SK-N-SH treated with all-trans-retinoic acid at 6 μM for 48 hours (cell line): Measurements from ENCODE around the gene AMPD3.
A peak's percentile ranks its signal among the peaks of the same experiment; 100 is the strongest.

Experiments used
- ATAC-seq: fragments of 200-7000 bp; cut with Tn5 transposase; 3 replicates; pipeline ENCODE4 v1.9.1; 2020; ENCODE audit warnings: mild to moderate bottlenecking, moderate library complexity
- ARNTL ChIP-seq: fragments of 450-650 bp; formaldehyde crosslinking; IDR thresholded peaks from 2 replicates; pipeline ENCODE4 v1.5.0; 2020; ENCODE audit warnings: low read depth, mild to moderate bottlenecking, moderate library complexity, borderline replicate concordance
- BACH2 ChIP-seq: fragments of 250-450 bp; sonication (Bioruptor Pico); IDR thresholded peaks from 2 replicates; pipeline ENCODE4 v1.9.0; 2021; ENCODE audit warnings: mild to moderate bottlenecking, borderline replicate concordance
- CREB5 ChIP-seq: fragments of 250-450 bp; sonication (Bioruptor Pico); IDR thresholded peaks from 2 replicates; pipeline ENCODE4 v1.5.1; 2020; ENCODE audit warnings: low read depth, mild to moderate bottlenecking, moderate library complexity
- CSDC2 ChIP-seq: fragments of 250-450 bp; sonication (Bioruptor Pico); IDR thresholded peaks from 2 replicates; pipeline ENCODE4 v1.5.0; 2020; ENCODE audit warnings: mild to moderate bottlenecking, moderate library complexity
- ISL1 ChIP-seq: fragments of 250-450 bp; sonication (Bioruptor Pico); IDR thresholded peaks from 2 replicates; pipeline ENCODE4 v2.1.2; 2022; ENCODE audit warnings: mild to moderate bottlenecking, moderate library complexity
- PPARA ChIP-seq: fragments of 250-450 bp; sonication (Bioruptor Pico); IDR thresholded peaks from 2 replicates; pipeline ENCODE4 v1.5.0; 2020; ENCODE audit warnings: mild to moderate bottlenecking, borderline replicate concordance
- RARB ChIP-seq: fragments of 250-450 bp; sonication (Bioruptor Pico); IDR thresholded peaks from 2 replicates; pipeline ENCODE4 v1.8.0; 2021; ENCODE audit warnings: mild to moderate bottlenecking, moderate library complexity
- SNAI2 ChIP-seq: fragments of 250-450 bp; sonication (Bioruptor Pico); IDR thresholded peaks from 2 replicates; pipeline ENCODE4 v1.5.0; 2020; ENCODE audit warnings: mild to moderate bottlenecking, moderate library complexity
- TCF4 ChIP-seq: fragments of 250-450 bp; sonication (Bioruptor Pico); IDR thresholded peaks from 2 replicates; pipeline ENCODE4 v1.8.0; 2021; ENCODE audit warnings: mild to moderate bottlenecking, moderate library complexity, borderline replicate concordance
- TSHZ2 ChIP-seq: fragments of 250-450 bp; sonication (Bioruptor Pico); IDR thresholded peaks from 2 replicates; pipeline ENCODE4 v1.5.0; 2020; ENCODE audit warnings: mild to moderate bottlenecking, moderate library complexity
- ZC3H10 ChIP-seq: fragments of 250-450 bp; sonication (Bioruptor Pico); IDR thresholded peaks from 2 replicates; pipeline ENCODE4 v1.5.1; 2021; ENCODE audit warnings: mild to moderate bottlenecking, moderate library complexity
- ZFP3 ChIP-seq: fragments of 250-450 bp; sonication (Bioruptor Pico); IDR thresholded peaks from 2 replicates; pipeline ENCODE4 v1.5.0; 2020; ENCODE audit warnings: mild to moderate bottlenecking, moderate library complexity
- ZFP30 ChIP-seq: fragments of 450-650 bp; formaldehyde crosslinking; IDR thresholded peaks from 2 replicates; pipeline ENCODE4 v1.5.0; 2022; ENCODE audit warnings: mild to moderate bottlenecking, moderate library complexity
- ZNF565 ChIP-seq: fragments of 450-650 bp; formaldehyde crosslinking; conservative IDR thresholded peaks from 2 replicates; pipeline ENCODE4 v1.5.0; 2020; ENCODE audit warnings: low read depth, mild to moderate bottlenecking, moderate library complexity
- ZNF70 ChIP-seq: fragments of 450-650 bp; formaldehyde crosslinking; IDR thresholded peaks from 2 replicates; pipeline ENCODE4 v1.5.0; 2020; ENCODE audit warnings: mild to moderate bottlenecking, moderate library complexity
- ZNF8 ChIP-seq: fragments of 450-650 bp; formaldehyde crosslinking; IDR thresholded peaks from 2 replicates; pipeline ENCODE4 v1.5.0; 2020; ENCODE audit warnings: mild to moderate bottlenecking, moderate library complexity
- TF ChIP-seq, protein P1 (sequence below): fragments of 250-450 bp; sonication (Bioruptor Pico); IDR thresholded peaks from 2 replicates; pipeline ENCODE4 v1.5.1; 2021; ENCODE audit warnings: mild to moderate bottlenecking, moderate library complexity
- TF ChIP-seq, protein P2 (sequence below): fragments of 250-450 bp; sonication (Bioruptor Pico); IDR thresholded peaks from 2 replicates; pipeline ENCODE4 v1.8.0; 2020; ENCODE audit warnings: mild to moderate bottlenecking, moderate library complexity, borderline replicate concordance

Gene AMPD3

DNA sequence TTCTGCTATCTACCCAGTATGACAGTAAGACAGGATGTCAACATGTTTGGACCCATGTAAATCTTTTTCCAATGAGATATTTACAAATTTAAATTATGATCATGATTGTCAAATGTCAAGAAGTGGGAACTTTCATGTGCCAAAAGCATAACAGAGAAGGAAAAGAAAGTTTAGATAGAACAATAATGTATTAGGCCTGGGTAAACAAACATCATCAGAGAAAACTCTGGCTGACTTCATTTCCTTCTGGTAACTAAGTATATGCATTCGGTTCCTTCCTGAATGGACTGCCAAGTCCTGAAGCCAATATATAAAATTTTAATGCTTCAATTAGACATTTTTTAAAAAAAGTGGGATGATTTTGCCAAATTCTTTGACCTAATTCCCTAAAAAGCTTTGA is 69.4 kb downstream of the AMPD3 start:
- no peak for ATAC-seq
- TF ChIP-seq, protein P1, sequence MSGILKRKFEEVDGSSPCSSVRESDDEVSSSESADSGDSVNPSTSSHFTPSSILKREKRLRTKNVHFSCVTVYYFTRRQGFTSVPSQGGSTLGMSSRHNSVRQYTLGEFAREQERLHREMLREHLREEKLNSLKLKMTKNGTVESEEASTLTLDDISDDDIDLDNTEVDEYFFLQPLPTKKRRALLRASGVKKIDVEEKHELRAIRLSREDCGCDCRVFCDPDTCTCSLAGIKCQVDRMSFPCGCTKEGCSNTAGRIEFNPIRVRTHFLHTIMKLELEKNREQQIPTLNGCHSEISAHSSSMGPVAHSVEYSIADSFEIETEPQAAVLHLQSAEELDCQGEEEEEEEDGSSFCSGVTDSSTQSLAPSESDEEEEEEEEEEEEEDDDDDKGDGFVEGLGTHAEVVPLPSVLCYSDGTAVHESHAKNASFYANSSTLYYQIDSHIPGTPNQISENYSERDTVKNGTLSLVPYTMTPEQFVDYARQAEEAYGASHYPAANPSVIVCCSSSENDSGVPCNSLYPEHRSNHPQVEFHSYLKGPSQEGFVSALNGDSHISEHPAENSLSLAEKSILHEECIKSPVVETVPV: no peak
- TF ChIP-seq, protein P2, sequence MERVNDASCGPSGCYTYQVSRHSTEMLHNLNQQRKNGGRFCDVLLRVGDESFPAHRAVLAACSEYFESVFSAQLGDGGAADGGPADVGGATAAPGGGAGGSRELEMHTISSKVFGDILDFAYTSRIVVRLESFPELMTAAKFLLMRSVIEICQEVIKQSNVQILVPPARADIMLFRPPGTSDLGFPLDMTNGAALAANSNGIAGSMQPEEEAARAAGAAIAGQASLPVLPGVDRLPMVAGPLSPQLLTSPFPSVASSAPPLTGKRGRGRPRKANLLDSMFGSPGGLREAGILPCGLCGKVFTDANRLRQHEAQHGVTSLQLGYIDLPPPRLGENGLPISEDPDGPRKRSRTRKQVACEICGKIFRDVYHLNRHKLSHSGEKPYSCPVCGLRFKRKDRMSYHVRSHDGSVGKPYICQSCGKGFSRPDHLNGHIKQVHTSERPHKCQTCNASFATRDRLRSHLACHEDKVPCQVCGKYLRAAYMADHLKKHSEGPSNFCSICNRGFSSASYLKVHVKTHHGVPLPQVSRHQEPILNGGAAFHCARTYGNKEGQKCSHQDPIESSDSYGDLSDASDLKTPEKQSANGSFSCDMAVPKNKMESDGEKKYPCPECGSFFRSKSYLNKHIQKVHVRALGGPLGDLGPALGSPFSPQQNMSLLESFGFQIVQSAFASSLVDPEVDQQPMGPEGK: no peak
- TF ChIP-seq ZFP3 (CRISPR knock-in tag): no peak
- TF ChIP-seq SNAI2 (CRISPR knock-in tag): no peak
- TF ChIP-seq ZNF565 (CRISPR knock-in tag): no peak
- no peak for TF ChIP-seq ZFP30 (CRISPR knock-in tag)
- TF ChIP-seq TCF4 (CRISPR knock-in tag): no peak
- no peak for TF ChIP-seq RARB
- TF ChIP-seq ZNF70 (CRISPR knock-in tag): no peak
- TF ChIP-seq ZNF8: no peak
- TF ChIP-seq ARNTL (CRISPR knock-in tag): no peak
- TF ChIP-seq ISL1 (CRISPR knock-in tag): no peak

DNA sequence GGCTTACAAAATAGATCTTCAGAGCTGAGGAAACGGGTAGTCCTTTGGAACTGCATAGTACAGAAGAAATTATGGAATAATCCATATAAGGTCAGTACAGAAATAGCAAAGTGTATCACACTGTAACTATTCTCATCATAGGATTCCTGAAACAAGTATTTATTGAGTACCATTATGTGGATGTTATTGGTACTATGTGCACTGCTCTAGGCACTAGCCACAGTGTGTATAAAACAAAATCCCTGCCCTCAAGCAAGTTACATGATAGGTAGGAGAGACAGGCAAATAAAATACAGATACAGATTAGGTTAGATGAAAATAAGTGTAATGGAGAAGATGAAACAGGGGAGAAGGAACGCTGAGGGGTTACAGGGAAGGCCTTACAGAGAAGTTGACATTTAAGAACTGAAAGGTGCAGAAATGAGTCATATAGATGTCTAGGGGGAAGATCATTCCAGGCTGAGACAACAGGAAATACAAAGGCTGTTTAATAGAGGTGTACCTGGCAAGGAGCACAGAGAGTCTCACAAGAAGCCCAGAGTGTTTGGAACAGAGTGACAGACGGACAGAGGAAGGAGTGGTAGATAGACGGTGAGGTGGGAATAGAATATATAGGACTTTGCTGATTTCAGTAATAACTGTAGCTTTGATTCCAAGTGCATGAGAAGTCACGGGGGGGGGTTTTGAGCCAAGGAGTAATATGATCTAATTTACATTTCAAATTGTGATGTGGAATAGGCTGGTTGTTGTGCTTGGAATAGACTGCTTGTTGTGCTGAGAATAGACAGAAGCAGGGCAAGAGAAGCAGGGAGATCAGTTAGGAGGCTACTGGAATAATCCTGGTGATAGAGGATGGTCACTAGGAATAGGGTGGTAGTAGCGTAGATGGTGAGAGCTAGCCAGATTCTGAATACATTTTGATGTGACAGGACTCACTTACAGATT is 72.2 kb downstream of the AMPD3 start:
- ATAC-seq: peak; percentile 45
- TF ChIP-seq ISL1 (CRISPR knock-in tag) (no peak), BACH2 (CRISPR knock-in tag) (no peak), ZNF565 (CRISPR knock-in tag) (no peak), PPARA (no peak), SNAI2 (CRISPR knock-in tag) (no peak), ARNTL (CRISPR knock-in tag) (no peak), RARB (no peak), ZFP3 (CRISPR knock-in tag) (no peak), CSDC2 (CRISPR knock-in tag) (no peak), ZC3H10 (no peak), ZNF8 (no peak), TCF4 (CRISPR knock-in tag) (no peak), CREB5 (CRISPR knock-in tag) (no peak), TSHZ2 (no peak), ZNF70 (CRISPR knock-in tag) (no peak)
- TF ChIP-seq, protein P2: no peak
- TF ChIP-seq, protein P1: no peak
